CD4-positive, alpha-beta T cell treated with Interleukin-2 at 100 ng/mL for 4 hours (primary cell): ENCODE results near the gene HCN3.
"Not testable (repeated sequence)": the region's sequence is repeated elsewhere in the genome, so short reads cannot be mapped to it uniquely, and the experiment has no call there.

Source experiments
- DNase-seq: peaks from one replicate; pipeline ENCODE4 v3.0.0-alpha.2; 2020; ENCODE audit warnings: low spot score

Gene HCN3

DNA sequence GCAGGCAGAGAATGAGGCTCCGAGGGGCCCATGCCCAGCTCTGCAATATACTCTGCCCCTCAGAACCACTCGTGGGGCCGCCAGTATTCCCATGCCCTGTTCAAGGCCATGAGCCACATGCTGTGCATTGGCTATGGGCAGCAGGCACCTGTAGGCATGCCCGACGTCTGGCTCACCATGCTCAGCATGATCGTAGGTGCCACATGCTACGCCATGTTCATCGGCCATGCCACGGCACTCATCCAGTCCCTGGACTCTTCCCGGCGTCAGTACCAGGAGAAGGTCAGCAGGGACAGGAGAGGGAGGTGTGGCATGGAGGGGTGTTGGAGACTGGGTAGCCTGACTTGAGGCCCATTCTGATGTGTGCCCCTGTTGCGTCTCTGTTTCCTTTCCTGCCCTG, 7.2 kb downstream of the HCN3 start:
- no peak for DNase-seq

DNA sequence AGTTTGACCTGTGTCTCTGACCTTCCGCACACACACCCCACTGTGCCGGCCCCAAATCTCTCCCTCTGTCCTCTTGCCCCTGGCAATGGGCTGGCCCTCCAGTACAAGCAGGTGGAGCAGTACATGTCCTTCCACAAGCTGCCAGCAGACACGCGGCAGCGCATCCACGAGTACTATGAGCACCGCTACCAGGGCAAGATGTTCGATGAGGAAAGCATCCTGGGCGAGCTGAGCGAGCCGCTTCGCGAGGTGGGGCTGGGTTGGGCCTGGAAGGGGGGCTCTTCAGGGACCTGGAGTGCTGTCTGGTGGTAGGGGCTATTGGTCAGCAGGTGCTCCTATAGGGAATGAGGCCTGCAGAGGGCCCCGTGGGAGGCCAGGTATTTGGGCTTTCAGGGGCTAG, 7.8 kb downstream of the HCN3 start:
- DNase-seq, result no peak

DNA sequence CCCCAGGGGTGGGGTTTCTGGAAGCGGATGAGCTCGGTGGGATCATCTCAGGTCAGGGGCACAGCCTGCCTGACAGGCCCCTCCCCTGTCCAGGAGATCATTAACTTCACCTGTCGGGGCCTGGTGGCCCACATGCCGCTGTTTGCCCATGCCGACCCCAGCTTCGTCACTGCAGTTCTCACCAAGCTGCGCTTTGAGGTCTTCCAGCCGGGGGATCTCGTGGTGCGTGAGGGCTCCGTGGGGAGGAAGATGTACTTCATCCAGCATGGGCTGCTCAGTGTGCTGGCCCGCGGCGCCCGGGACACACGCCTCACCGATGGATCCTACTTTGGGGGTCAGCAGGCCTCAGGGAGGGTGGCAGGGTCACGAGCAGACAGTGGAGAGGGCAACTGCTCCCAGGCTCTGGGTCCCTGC, 8.4 kb downstream of the HCN3 start:
- DNase-seq, result no peak

DNA sequence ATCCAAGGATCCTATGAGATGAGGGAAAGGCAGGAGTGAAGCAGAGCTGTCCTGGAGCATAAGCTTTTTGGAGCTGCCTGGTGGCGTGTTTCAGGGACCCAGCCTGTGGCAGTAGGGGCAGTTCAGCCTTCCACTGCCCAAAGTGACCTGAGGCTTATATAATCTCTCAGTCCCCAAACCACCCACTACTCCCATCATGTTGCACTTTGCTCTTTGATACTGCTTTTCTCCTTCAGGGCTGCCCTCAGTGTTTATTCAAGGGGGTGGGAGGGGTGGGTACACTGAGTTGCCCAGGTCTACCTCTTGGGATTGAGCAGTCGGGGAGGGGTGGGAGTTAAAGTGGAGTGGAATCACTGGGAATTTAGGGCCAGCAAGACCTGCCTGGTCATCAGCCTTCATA, 9.3 kb downstream of the HCN3 start:
- no peak for DNase-seq

DNA sequence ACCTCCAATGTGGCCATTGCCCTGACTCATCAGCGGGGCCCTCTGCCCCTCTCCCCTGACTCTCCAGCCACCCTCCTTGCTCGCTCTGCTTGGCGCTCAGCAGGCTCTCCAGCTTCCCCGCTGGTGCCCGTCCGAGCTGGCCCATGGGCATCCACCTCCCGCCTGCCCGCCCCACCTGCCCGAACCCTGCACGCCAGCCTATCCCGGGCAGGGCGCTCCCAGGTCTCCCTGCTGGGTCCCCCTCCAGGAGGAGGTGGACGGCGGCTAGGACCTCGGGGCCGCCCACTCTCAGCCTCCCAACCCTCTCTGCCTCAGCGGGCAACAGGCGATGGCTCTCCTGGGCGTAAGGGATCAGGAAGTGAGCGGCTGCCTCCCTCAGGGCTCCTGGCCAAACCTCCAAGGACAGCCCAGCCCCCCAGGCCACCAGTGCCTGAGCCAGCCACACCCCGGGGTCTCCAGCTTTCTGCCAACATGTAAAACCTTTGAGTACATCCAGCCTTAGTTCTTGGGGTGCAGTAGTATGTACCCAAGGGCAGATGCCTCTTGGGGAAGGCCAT, 10.8 kb downstream of the HCN3 start:
- DNase-seq, result no peak

DNA sequence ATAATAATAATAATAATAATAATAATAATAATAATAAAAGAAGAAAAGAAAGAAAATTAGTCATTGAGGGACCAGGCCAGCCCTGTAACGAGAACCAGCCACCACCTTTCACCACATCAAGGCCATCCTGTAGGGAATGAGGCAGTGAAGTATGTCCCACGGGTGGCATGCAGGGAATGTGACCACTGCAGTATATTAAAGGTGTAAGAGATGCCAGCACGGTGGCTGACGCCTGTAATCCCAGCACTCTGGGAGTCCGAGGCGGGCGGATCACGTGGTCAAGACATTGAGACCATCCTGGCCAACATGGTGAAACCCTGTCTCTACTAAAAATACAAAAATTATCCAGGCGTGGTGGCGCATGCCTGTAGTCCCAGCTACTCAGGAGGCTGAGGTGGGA, 13.7 kb downstream of the HCN3 start:
- not testable (repeated sequence) for DNase-seq

DNA sequence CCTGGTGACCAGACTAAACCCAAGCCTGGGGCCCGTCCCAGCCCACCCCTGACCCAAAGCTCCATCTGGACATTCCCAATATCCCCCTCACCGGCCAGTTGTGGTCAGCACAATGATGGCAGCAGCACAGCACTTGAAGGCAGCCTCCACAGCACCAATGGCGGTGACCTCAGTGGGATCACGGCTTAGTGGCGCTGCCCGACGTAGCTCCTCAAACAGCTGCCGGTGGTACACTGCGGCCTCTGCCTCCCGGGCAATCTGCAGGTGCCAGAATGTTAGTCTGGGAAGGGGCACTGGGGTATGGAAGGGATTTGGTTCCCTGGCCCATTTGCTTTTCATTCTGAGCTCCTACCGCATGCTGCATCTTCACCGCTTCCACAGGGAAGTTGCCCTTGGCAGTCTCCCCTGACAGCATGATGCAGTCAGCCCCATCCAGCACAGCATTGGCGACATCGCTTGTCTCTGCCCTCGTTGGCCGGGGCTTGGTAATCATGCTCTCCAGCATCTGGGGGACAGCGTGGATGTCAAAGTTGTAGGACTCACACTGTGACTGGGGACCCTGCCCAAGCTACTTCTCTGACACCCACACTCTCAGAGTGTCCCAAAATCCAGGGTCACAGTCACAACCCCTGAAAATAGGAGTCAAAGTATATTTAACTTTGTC, 16.0 kb downstream of the HCN3 start:
- DNase-seq, result no peak

DNA sequence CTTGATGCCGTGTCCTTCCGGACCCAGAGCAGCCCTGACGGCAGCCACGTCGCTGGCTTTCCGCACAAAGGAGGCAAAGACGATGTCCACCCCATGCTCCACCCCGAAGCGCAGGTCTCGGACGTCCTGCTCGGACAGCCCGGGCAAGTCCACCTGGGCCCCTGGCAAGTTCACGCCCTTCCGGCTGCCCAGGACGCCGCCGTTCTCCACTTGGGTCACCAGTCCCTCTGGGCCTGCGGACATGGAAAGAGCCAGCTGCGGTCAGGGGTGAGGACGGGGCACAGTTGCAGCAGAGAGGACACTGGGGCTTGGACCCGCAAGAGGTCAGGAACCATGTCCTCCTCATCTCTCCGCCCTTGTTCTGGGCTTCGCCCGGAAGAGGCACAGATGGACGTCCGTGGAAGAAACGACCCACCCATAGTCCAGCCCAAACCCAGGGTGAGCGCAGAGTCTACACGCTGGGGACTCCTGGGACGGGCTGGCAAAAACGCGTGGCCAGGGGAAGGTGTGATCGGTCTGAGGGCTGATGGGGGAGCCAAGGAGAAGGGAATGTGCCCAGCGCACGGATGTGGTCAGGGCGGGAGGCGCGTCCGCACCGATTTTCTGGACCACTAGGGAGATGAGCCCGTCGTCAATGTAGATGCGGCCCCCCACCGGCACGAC, 17.4 kb downstream of the HCN3 start:
- DNase-seq, result no peak

DNA sequence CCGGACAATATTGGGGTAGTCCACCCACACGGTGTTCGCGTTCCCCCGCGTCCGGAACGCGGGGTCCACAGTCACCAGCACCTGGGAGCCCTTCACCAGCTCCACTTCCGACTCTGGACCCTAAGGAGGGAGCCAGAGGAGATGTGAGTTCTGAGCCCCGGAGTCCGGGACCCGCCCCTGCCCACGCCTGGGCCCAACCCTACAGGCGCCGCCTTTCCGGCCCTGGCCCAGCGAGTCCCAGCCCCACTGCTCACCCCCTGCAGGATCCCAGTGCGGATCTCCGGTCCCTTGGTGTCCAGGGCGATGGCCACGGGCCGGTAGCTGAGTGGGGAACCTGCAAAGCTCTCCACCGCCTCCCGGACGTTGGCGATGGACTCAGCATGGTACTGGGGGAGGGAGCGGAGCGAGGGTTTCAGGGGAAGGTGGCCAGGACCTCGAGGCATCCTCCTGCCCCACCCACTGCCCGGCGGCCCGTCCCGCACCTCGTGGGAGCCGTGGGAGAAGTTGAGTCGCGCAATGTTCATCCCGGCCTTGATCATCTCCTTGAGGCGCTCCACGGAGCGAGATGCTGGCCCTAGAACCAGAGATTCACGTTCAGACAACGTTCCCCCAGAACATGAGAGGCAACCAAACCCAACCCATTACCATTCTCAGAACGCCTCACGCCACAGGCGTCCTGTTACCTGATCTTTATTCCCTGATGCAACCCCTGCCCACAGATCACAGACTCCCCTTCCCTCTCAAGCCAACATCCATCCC, 18.1 kb downstream of the HCN3 start:
- DNase-seq, result no peak

DNA sequence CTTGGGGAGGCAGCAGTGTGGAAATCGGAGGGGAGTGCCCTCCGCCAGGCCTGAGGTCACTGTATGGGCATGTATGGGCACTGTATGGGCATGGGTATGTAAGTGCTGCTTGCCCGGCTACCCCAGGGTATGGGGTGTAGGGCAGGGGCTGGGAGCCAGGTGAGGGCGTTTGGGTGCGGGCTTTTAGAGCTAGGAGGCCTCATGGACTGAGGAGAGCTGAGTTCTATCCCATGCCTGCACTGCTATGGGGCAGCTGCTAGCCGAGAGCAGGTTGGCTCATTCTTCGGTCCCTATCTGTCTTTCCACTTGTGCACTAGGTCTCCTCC, 18.6 kb downstream of the HCN3 start:
- no peak for DNase-seq

DNA sequence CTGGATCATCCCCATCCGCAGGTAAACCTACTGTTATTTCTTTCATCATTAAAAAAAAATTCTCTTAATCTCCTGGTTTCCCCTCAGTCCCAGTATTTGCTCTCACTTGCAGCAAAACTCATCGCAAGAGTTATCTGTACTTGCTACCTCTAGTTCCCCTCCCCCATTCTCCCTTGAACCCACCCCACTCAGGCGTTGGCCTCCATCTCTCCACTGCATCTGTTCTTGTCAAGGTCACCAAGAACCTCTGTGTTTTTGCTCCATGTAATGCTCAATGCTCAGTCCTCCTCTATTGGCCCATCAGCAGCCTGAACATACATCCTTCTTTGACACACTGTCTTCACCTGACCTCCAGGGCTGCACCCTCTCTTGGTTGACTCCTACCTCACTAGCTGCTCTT, 19.4 kb downstream of the HCN3 start:
- DNase-seq, result no peak

DNA sequence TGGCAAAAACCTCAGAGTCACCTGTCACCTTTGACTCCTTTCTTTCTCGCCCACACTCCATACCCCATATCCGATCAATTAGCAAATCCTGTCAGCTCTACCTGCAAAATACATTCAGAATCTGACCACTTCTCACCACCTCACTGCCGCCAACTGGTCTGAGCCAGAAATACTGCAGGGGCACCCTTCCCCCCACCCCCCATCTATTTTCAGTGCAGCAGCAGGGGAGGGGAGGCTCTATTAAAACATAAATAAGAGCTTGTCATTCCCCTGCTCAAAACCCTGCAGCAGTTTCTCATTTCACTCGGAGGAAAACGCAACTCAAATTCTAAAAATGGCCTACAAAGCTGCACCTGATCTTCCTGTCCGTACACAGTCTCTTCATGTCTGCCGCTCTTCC, 20.1 kb downstream of the HCN3 start:
- DNase-seq, result no peak

DNA sequence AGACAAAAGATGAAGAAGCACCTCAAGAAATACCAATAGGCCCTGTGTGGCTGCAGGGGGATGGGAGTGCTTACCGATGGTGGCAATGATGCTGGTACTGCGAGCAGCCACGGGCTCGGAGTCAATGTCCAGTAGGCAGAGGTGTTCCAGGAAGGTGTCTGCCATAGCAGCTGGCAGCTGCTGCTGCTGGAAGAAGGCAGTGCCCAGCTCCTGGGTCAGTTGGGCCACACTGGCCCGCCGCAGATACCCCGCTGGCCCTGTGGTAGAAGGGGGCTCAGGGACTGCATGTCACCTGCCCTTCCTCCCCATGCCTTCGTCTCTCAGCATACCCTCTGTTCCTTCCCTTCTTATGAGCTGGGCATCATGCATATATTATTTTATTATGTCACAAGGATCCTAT, 22.8 kb downstream of the HCN3 start:
- DNase-seq, result no peak

DNA sequence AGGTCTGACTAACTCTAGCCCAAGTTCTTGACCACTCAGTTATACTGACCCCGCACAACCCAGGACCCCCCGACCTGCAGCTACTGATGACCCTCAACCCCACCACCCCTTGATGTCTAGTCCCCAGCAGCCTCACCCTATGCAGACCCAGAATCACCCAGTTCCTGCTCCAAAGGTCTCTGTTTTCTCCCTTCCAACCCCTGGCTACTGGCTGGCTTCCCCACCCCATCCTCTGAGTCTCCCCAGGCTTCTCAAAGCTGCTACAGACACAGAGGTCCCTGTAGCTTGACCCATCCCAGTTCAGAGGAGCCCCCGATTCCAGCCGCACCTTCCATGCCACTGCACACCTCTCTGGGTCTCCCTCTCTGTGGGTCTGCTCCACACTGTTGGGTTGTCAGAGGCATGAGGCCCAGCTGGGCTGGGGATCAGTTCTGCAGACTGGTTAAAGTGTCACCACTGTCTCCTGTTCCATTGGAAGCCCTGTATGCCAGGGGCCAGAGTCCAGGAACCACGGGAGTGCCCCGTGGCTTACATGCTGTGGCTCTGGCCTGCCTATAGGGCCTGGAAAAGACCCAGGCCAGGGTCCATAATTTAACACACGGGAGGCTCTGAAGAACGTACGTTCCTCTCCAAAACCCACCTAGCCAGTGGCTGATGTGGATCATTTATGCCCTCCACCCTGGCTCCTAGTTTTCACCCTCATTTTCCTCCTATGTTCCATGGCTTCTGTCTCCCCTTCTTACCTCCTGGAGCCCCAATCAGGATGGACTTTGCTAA, 23.5 kb downstream of the HCN3 start:
- no peak for DNase-seq

DNA sequence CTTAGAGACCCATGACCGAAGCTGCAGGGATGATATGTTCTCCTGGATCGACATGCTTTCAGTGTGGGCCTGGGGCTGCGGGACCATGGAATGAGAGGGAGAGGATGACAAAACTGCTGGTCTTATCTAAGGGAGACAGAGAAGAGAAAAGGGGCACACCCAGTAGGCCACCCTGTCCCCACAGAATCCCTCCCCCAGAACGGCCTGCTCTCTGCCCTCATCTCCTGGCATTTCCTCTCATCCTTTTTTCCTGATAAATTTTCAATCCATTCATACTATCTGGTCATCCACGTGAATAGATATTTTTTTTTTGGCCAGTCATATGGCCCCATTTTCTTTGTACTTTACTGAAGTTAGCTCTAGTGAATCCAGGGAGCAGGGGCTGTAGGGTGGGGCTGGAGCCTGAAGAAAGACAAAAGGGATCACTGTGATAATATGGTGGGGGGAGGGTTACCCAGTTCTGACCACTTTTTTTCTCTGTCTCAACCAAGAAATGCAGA, 24.1 kb downstream of the HCN3 start, which contains the start of gene PKLR:
Gene PKLR (minus strand): TSS at position 97 of the 500 bp plus-strand sequence. CDS start 43 bp downstream, at position 54.
- no peak for DNase-seq

DNA sequence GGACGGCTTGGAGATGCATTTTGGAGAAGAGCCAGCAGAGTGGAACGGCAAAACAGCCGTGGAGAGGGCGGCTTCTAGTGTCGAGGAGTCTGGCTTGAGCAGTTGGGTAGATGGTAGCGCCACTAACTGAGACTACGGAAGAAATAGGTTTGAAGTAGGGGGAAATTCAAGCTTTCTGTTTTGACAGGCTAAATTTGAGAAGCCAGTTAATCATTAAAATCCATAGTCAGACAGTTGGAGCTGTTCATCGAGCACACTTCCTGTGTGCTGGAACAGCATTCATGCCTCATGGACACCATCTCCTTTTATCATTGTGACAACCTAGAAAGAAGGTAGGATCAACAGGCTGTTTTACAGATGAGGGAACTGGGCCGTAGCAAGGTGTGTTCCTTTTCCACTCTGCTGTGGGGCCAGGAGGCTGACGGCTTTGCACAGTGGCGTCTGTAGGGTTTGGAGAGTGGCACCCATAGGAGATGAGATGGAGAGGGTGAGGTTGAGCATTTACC, 27.3 kb downstream of the HCN3 start:
- no peak for DNase-seq

DNA sequence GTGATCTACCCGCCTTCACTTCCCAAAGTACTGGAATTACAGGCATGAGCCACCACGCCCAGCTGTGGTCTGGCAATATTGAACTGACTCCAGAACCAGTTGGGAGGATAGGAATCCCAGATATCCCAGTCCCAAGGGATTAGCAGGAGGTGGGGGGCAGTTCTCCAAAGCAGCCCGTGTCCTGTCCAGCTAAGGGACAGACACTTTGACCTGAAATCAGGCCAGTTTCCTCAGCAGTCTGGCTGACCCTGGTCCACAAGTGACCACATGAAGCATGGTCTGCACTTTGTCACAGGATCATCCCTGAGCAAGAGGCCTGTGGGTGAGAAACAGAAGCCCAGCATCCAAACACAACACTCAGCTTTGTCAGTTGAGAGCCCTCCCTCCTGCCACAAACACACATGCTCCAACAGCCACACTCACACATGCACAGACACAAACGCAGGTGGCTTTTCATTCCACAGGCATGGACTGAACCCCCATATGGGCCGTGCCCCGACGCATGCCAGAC, 28.7 kb downstream of the HCN3 start:
- DNase-seq, result no peak

DNA sequence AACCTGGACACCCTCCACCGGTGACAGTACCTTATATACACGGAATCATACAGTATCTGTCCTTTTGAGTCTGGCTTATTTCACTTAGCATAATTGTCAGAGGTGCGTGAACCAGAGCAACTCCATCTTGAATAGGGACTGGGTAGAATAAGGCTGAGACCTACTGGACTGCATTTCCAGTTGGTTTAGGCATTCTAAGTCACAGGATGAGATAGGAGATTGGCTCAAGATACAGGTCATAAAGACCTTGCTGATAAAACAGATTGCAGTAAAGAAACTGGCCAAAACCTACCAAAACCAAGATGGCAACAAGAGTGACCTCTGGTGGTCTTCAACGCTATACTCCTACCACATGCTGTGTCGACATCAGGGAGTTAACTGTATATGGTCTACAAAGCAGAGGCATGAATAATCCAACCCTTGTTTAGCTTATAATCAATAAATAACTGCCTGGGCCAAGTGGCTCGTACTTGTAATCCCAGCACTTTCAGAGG, 30.0 kb downstream of the HCN3 start:
- DNase-seq, result no peak

DNA sequence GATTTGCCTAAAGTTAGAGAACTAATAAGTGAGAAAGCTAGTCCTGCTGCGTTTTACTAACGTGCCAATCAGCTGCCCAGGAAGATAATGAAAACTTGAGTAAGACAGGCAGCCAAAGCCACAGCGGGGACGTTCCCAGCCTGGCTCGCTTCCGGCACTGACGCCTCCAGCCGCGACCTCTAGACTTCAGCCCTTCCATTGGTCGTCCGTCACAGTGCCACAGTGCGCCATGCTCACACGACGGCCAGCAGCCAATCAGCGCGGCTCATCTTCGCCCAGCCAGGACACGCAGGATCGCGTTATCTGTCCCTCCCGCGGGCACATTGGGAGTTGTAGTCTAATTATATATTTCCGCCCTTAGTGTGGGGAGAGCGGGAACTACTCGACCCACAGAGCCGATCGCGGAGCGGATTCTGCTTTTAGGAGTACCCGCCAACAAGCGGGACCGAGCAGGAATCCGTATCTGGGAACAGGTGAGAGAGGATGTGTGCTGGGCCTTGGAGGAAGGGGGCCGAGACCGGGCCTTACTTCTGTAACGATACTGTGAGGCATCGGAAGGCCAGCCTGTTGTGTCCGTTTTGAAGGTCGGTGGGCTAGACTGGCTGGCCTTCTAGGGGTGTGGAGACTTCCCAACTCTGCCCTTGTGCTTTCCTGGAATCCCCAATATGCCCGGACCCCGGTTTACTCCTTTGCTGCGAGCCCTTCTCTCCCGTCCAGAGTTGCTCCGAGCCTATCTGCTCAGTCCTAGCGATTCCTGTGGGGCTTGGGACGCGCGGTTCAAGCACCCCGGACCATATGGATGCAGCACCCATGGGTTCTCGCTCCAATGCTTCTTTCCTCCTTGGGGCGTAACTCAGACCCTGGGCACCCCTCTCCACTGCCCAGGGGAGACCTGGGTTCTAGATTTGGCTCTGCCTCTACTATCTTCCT, 31.5 kb downstream of the HCN3 start, which contains the start of gene FDPS:
Gene FDPS (plus strand): TSS at position 374 of the 930 bp plus-strand sequence. CDS start 924 bp downstream, outside the sequence.
- DNase-seq, result peak; percentile 98

DNA sequence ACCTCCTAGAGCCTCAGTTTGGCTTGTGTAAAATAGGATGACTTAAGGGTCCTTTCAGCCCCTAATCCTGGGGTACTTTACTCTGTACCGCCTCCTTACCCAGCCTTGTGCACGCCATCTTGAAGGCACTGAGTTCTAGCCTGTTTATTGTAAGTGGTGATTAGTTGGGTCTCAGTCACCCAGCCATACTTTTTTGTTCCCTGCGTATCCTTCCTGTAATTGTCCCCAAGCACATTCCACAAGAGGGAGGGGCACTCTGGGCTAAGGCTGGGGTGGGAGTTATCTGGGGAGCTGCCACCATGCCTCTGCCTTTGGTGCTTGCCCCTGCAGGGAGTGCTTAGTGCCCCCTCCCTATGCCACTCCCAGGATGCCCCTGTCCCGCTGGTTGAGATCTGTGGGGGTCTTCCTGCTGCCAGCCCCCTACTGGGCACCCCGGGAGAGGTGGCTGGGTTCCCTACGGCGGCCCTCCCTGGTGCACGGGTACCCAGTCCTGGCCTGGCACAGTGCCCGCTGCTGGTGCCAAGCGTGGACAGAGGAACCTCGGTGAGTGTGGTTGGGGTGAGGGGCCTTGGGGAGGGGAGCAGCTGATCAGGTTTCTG, 32.3 kb downstream of the HCN3 start:
- DNase-seq, result no peak
